Gastroesophageal sphincter (tissue), 3 donors: Measurements from ENCODE around the gene TBC1D25.

ENCODE experiments used
- POLR2A ChIP-seq, 2 donors: fragments of 450-650 bp; IDR thresholded peaks; one replicate each; pipeline ENCODE4 v1.6.1; 2017; ENCODE audit warnings: antibody characterized with exemption in 2 of 2, mild to moderate bottlenecking in 2 of 2, moderate library complexity in 1 of 2
- POLR2AphosphoS5 ChIP-seq: sonication (generic); formaldehyde crosslinking; IDR thresholded peaks from one replicate; pipeline ENCODE4 v1.6.1; 2017; ENCODE audit warnings: antibody characterized with exemption
- TF ChIP-seq, protein P1 (sequence below), 4 experiments: fragments of 200-600 bp in 2 of 4; fragments of 450-650 bp in 2 of 4; sonication (generic) in 1 of 4; IDR thresholded peaks; one replicate each; pipeline ENCODE4 v1.5.1; 2017 to 2019; ENCODE audit warnings: antibody characterized with exemption in 4 of 4, mild to moderate bottlenecking in 2 of 4, moderate library complexity in 2 of 4

DNA sequence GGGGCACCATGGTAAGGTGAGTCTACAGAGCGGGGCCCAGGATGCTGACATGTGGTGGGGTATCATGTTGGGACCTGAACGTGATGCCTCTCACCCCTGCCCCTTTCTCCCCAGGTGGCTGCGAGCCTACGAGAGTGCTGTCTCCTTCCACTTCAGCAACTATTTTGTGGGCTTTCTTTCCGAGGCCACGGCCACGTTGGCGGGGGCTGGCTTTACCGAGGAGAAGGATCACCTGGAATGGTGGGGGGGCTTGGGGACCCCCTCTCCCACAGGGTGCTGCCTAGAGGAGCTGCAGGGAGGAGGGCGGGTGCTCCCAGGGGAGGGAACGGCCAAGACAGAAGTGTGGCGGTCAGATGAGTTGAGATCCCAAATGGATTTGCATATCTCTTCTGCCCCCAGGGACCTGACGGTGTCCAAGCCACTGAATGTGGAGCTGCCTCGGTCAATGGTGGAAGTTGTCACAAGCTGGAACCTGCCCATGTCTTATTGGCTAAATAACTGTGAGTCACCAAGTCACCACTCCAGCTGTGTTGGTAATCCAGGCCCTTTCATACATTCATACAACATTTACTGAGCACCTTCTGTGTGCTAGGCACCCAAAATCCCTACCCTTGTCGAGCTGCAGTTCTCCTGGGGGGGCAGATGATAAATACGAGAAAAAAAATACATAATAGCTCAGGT is 25.2 kb upstream of the TBC1D25 start:
- TF ChIP-seq, protein P1, sequence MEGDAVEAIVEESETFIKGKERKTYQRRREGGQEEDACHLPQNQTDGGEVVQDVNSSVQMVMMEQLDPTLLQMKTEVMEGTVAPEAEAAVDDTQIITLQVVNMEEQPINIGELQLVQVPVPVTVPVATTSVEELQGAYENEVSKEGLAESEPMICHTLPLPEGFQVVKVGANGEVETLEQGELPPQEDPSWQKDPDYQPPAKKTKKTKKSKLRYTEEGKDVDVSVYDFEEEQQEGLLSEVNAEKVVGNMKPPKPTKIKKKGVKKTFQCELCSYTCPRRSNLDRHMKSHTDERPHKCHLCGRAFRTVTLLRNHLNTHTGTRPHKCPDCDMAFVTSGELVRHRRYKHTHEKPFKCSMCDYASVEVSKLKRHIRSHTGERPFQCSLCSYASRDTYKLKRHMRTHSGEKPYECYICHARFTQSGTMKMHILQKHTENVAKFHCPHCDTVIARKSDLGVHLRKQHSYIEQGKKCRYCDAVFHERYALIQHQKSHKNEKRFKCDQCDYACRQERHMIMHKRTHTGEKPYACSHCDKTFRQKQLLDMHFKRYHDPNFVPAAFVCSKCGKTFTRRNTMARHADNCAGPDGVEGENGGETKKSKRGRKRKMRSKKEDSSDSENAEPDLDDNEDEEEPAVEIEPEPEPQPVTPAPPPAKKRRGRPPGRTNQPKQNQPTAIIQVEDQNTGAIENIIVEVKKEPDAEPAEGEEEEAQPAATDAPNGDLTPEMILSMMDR (IDR thresholded peaks at IDR 0.05) = no peak
- no peak for TF ChIP-seq POLR2AphosphoS5
- no peak for TF ChIP-seq POLR2A (IDR thresholded peaks at IDR 0.05)
